Adipose tissue (tissue), 3 donors: ENCODE measurements around the gene PRKCB. TPM values are rescaled to one million over a fixed set of nuclear protein-coding genes. Genes with fewer than 3 reads are reported as not detected.
"Not testable (repeated sequence)": the region's sequence is repeated elsewhere in the genome, so short reads cannot be mapped to it uniquely, and the experiment has no call there.

Experiments used
- H3K27ac ChIP-seq: one replicate; pipeline ENCODE4 v1.5.1; 2013; ENCODE audit warnings: low read depth, low read length
- WGBS, 3 donors: extraction: QIAGEN DNeasy Blood & Tissue Kit; methylation state at CpG; one replicate each; pipeline ENCODE4 v1.1.7; 2013; 5-methylcytosine and 5-hydroxymethylcytosine counted together
- polyA plus RNA-seq, 3 donors: library from polyadenylated mRNA; stranded (reverse); fragments of 200-250 nt; gene quantifications; one replicate each; pipeline ENCODE4 v1.2.3, GENCODE V29; 2013
- donor health status: healthy with polysubstance abuse.
- donor health status: Bipolar disorder and iron deficiency.
- donor health status: healthy.

Gene PRKCB
- polyA plus RNA-seq, 3 donors, result 0.67 to 4.5 (median 3.1) TPM

GRCh38 chr16:24075931-24076716 lies 240.3 kb downstream of the PRKCB start:
- 31 to 58% (median 44%) methylated on average over 6 of the region's 6 CpGs for WGBS, 3 donors

DNA sequence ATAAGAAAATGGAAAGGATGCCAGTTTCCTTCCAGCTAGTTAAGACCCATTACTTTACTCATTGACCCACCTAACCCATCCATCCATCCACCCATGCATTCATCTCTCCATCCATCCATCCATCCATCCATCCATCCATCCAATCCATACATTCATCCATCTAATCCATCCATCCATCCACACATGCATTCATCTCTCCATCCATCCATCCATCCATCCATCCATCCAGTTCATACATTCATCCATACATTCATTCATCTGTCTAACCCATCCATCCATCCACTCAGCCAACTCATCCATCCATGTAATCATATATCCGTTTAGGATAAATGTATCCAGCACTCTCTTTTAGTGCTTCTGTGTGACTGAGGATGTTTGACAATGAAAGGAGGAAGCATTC lies 241.5 kb downstream of the PRKCB start:
- 77 to 90% (median 84%) methylated on average over 1 of the region's 1 CpG for WGBS, 3 donors
- no peak overlapping the region for H3K27ac ChIP-seq

More at GRCh38 chr16:24075931-24076716, 240.3 kb downstream of the PRKCB start:
- no peak overlapping the region for H3K27ac ChIP-seq

DNA sequence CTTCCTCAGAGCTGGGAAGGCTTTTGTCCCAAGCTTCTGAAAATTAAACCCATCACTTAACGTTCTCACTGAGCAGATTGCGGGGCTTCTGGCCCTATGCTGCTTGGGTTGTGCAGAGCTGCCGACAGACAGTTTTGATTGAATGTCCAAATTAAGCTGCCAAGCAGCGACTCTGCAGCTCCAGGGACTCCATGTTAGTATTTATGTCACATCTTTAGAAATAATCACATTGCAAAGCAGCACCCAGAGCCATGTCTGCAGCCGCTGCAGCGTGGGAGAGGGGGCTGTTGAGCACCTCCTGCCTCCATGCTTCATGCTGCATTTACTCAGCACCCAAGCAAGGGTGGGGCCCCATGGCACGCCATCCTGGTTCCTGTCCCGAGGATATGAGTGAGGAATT lies 242.2 kb downstream of the PRKCB start:
- WGBS, 3 donors, result 57 to 76% (median 75%) methylated on average over 8 of the region's 8 CpGs
- H3K27ac ChIP-seq, result no peak overlapping the region

DNA sequence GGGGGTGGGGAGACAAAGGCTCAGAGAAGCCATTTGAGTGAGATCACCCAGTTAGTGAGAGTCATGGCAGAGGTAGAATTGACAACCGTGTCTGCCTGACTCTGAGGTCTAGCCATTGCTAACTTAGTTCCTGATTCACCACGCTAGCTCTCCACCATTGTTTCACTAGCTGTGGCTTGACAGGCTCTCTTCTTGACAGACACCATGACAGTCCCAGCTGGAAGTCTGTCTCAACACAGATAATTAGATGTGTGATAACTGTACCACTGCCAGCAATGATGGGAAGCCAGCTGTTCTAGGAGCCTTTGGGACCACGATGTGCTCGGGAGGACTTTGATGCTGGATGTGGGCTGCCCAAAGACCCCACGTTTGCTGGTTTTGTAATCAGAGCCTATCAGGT lies 249.9 kb downstream of the PRKCB start:
- H3K27ac ChIP-seq, result no peak overlapping the region
- 68 to 77% (median 72%) methylated on average over 5 of the region's 5 CpGs for WGBS, 3 donors

DNA sequence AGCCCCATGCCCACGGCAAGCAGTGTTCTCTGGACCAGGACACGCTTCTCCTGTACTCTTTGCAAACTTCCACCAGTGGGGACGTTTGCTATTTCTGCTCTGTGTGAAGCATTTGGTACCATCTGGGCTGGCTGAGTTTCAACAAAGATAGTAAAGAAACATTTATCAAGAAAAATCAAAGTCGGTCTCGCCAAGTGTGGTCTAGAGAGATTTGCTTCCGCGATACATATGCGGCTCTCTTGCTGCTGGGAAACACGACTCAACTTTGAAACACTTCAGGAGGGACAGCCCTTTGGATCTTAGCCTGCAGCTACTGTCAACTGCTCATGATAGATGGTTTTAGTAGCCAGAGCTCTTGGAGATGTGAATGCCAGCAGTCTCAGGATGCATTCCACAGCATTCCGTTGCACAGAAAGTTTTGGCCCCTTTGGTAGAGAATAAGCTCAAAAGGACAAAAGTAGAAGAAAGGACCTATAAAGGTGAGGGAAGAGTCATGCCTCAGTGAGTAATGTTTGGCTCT lies 252.2 kb downstream of the PRKCB start:
- WGBS, 3 donors, result 34 to 59% (median 56%) methylated on average over 10 of the region's 10 CpGs
- no peak overlapping the region for H3K27ac ChIP-seq

DNA sequence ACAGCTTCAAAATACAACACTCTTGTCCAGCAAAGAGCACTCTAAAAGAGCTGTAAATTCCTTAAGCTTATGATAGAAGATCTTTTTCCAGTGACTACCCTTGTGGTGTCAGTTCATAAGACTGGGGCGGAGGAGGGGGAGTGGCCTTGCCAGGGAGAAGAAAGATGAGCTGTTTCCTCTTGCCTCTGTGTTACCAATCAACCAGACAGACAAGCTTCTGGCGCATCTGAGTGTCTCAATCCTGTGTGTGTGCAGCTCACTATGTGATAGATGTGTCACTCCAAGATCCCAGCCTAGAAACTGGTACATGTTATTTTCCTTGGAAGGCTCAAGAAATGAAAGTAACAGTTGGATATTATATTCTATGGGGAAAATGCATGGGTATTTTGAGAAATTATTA lies 253.0 kb downstream of the PRKCB start:
- 53 to 72% (median 72%) methylated on average over 2 of the region's 2 CpGs for WGBS, 3 donors

GRCh38 chr16:24091125-24091524 lies 255.3 kb downstream of the PRKCB start:
- no peak overlapping the region for H3K27ac ChIP-seq
- 58 to 79% (median 61%) methylated on average over 1 of the region's 1 CpG for WGBS, 3 donors

More for the DNA sequence above, 253.0 kb downstream of the PRKCB start:
- H3K27ac ChIP-seq, result no peak overlapping the region

DNA sequence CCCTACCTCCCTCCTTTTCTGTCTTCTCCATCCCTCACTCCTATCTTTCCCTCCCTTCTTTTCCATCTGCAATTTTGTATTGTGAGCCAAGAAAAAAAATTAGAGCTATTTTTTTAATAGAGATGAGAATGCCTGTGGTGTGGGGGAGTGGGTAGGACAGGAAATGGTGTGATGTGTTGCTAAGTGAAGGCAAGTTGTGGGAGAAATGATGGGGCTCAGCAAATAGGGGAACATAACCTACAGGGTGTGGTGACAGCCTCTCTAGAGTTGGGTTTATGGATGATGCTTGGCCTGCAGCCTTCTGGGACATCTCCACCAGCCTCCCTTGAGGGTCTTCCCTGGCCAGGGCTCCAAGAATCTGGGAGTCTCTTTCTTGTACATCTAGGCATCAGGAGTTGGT lies 257.3 kb downstream of the PRKCB start:
- H3K27ac ChIP-seq, result no peak overlapping the region

- WGBS, 3 donors, result 55 to 79% (median 61%) methylated on average over 1 of the region's 1 CpG
- H3K27ac ChIP-seq, result no peak overlapping the region
These were observed 258.9 kb downstream of the PRKCB start for GRCh38 chr16:24094660-24095059.

DNA sequence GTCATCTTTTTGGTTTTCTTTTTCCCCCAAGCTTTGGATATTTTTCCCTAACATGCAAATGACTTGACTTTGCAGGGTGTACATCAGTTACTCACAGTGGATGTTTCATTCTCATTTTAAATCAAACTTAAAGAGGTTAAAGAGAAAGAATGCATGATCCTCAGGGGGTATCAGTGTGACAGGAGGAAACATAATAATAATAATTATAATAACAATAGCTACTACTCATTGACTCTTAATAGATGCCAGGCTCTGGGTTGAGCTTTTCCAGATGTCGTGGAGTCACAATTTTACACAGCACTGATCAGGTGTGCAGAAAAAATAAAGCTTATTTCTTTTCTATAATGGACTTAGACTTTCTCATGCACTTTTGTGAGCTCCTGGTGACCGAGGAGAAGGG lies 263.1 kb downstream of the PRKCB start:
- whole genome bisulfite sequencing, 3 donors, result 49 to 72% (median 67%) methylated on average over 2 of the region's 2 CpGs
- no peak overlapping the region for H3K27ac ChIP-seq

GRCh38 chr16:24101431-24101830 lies 265.6 kb downstream of the PRKCB start:
- WGBS, 3 donors, result 61 to 63% (median 63%) methylated on average over 2 of the region's 2 CpGs
- no peak overlapping the region for H3K27ac ChIP-seq

DNA sequence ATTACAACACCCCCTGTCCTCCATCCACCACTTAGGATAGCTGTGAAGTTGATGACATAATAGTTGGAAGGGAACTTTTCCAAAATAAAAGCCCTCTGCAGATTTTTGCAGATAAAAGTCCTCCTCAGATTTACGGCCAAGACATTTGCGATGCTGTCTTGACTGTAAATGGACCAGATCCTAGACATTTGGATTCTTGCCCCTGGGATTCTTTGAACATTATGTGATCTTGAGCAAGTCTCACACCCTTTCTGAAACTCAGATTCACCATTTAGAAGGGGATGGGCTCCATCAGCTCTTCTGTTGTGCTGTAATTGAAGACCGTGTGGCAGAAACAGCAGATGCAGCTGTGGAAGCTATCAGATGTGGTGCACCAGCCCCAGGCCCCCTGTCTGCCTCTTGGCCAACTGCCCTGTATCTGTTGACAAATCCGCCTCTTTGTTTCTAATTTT lies 266.5 kb downstream of the PRKCB start:
- 53 to 55% (median 53%) methylated on average over 4 of the region's 4 CpGs for WGBS, 3 donors
- H3K27ac ChIP-seq, result no peak overlapping the region

GRCh38 chr16:24105471-24105870 lies 269.7 kb downstream of the PRKCB start:
- WGBS, 3 donors, result 84 to 94% (median 92%) methylated on average over 2 of the region's 2 CpGs
- not testable (repeated sequence) for H3K27ac ChIP-seq

DNA sequence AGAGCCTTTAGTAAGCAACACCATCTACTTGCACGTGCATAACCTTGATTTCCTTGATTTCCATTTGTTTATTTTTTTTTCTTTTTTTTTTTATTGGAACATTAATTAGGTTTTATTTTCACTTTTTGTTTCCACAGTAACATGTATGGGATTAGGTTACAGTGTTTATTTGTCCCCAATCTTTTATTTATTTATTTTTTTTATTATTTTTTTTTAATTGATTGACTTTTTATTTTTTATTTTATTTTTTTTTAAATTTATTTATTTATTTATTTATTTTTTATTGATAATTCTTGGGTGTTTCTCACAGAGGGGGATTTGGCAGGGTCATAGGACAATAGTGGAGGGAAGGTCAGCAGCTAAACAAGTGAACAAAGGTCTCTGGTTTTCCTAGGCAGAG lies 272.3 kb downstream of the PRKCB start:
- not testable (repeated sequence) for H3K27ac ChIP-seq
- 69 to 80% (median 77%) methylated on average over 1 of the region's 1 CpG for WGBS, 3 donors

DNA sequence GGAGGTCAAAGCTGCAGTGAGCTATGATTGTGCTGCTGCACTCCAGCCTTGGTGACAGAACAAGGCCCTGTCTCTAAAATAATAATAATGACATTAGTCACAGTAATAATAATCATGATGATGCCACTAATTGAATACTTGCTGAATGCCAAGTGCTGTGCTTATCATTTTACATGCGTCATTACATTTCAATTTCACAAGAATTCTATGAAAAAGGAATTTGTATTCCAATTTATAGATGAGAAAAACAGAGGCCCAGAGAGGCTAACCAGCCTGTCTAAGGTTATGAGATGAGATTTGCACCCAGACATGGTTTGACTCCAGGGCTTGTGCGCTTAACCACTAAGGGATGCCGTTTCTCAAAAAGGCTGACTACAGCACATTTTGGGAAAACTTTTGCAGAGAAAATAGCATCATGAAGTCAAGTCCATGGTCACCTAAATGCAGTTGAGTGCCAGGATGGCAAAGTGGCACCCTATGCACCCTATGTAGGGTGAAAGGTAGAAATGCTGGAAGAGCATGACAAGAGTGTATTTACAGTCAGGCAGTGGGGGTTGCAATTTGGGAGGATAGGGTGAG lies 276.0 kb downstream of the PRKCB start:
- 86 to 88% (median 87%) methylated on average over 3 of the region's 3 CpGs for WGBS, 3 donors

GRCh38 chr16:24113115-24113745 lies 277.4 kb downstream of the PRKCB start:
- 89 to 99% (median 94%) methylated on average over 2 of the region's 2 CpGs for WGBS, 3 donors
- H3K27ac ChIP-seq, result no peak overlapping the region

More for the DNA sequence above, 276.0 kb downstream of the PRKCB start:
- H3K27ac ChIP-seq, result no peak overlapping the region

DNA sequence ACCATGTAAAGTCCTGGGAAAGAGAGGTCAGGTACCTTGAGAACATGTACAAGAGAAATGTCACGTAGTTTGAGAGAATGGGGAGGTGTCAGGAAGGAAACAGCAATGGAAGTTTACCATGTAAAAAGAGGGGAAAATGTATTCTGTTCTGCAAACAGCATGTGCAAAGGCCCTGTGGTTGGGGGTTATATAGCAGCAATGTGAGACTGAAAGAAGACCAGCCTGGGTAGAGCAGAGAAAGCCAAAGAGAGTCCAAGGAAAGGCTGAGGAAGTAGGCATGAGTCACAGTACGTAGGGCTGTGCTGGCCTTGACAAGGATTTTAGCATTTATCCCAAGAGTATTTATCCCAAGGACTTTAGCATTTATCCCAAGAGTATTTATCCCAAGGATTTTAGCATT lies 279.1 kb downstream of the PRKCB start:
- 82 to 88% (median 84%) methylated on average over 2 of the region's 2 CpGs for WGBS, 3 donors
- no peak overlapping the region for H3K27ac ChIP-seq

GRCh38 chr16:24116046-24116776 lies 280.4 kb downstream of the PRKCB start:
- WGBS, 3 donors, result 77 to 87% (median 85%) methylated on average over 10 of the region's 10 CpGs
- no peak overlapping the region for H3K27ac ChIP-seq

- no peak overlapping the region for H3K27ac ChIP-seq
- WGBS, 3 donors, result 24 to 77% (median 71%) methylated on average over 9 of the region's 9 CpGs
These were observed 281.2 kb downstream of the PRKCB start for GRCh38 chr16:24116989-24117388.
